Ascending aorta (tissue), 2 donors: ENCODE results near the gene PICALM. TPM values are rescaled to one million over a fixed set of nuclear protein-coding genes. Genes with fewer than 3 reads are reported as not detected.

Experiments used
- DNase-seq, 2 donors: peaks; one replicate each; pipeline ENCODE4 v3.0.0-alpha.2; 2019; ENCODE audit warnings: low spot score in 2 of 2
- H3K27ac ChIP-seq, 2 donors: fragments of 200-600 bp; sonication (generic); one replicate each; pipeline ENCODE4 v1.5.1; 2016 to 2017; ENCODE audit warnings: mild to moderate bottlenecking in 1 of 2
- H3K27me3 ChIP-seq: fragments of 200-600 bp; sonication (generic); one replicate; pipeline ENCODE4 v1.5.1; 2017
- H3K36me3 ChIP-seq, 2 donors: fragments of 200-600 bp; sonication (generic); one replicate each; pipeline ENCODE4 v1.5.1; 2016
- H3K4me1 ChIP-seq, 2 donors: fragments of 200-600 bp; sonication (generic); one replicate each; pipeline ENCODE4 v1.5.1; 2016 to 2017; ENCODE audit warnings: mild to moderate bottlenecking in 1 of 2
- H3K4me3 ChIP-seq, 2 donors: fragments of 200-600 bp; sonication (generic); one replicate each; pipeline ENCODE4 v1.5.1; 2016 to 2017; ENCODE audit warnings: mild to moderate bottlenecking in 1 of 2
- H3K9me3 ChIP-seq, 2 donors: fragments of 200-600 bp; sonication (generic); one replicate each; pipeline ENCODE4 v1.5.1; 2016
- intact Hi-C: fragments of 100-400 bp; cut with DNase I; formaldehyde crosslinking; loops from one replicate; pipeline ENCODE4 v1.15.1; 2023
- total RNA-seq: library from RNA; depleted of rRNA; stranded (reverse); fragments of >200 nt; gene quantifications from one replicate; pipeline ENCODE4 v1.1.0, GENCODE V29; 2016
- TF ChIP-seq, protein P1 (sequence below), 3 experiments: fragments of 200-600 bp in 2 of 3; fragments of 450-650 bp in 1 of 3; sonication (generic) in 2 of 3; IDR thresholded peaks; one replicate each; pipeline ENCODE4 v1.5.1; 2016 to 2019; ENCODE audit warnings: antibody characterized with exemption in 3 of 3, mild to moderate bottlenecking in 1 of 3, moderate library complexity in 1 of 3

The PICALM gene
- total RNA-seq, 1 donor from 2014 or later: 158 TPM

- no peaks in the 10 kb centered on the region for H3K27me3 ChIP-seq
- no peaks in the 10 kb centered on the region for H3K9me3 ChIP-seq
- H3K36me3 ChIP-seq: peaks cover 0 to 4% of the 10 kb centered on the region in 2 donors
- H3K27ac ChIP-seq: no peak overlapping the region
- no peak overlapping the region for H3K4me3 ChIP-seq
- peaks cover 0 to 37% of the 10 kb centered on the region in 2 donors for H3K4me1 ChIP-seq
- TF ChIP-seq, protein P1, sequence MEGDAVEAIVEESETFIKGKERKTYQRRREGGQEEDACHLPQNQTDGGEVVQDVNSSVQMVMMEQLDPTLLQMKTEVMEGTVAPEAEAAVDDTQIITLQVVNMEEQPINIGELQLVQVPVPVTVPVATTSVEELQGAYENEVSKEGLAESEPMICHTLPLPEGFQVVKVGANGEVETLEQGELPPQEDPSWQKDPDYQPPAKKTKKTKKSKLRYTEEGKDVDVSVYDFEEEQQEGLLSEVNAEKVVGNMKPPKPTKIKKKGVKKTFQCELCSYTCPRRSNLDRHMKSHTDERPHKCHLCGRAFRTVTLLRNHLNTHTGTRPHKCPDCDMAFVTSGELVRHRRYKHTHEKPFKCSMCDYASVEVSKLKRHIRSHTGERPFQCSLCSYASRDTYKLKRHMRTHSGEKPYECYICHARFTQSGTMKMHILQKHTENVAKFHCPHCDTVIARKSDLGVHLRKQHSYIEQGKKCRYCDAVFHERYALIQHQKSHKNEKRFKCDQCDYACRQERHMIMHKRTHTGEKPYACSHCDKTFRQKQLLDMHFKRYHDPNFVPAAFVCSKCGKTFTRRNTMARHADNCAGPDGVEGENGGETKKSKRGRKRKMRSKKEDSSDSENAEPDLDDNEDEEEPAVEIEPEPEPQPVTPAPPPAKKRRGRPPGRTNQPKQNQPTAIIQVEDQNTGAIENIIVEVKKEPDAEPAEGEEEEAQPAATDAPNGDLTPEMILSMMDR (IDR thresholded peaks at IDR 0.05): no peak
- intact Hi-C loops: no loop called here
- no peak for DNase-seq
These were observed 33.0 kb downstream of the PICALM start for GRCh38 chr11:86035920-86036319.

GRCh38 chr11:86035164-86035563 lies 33.7 kb downstream of the PICALM start:
- Histone ChIP-seq H3K27ac (no peak overlapping the region), H3K36me3 (peaks cover 0 to 9% of the 10 kb centered on the region in 2 donors), H3K4me1 (peaks cover 0 to 33% of the 10 kb centered on the region in 2 donors), H3K27me3 (no peaks in the 10 kb centered on the region), H3K4me3 (no peak overlapping the region), H3K9me3 (no peaks in the 10 kb centered on the region)
- intact Hi-C loops: no loop called here
- DNase-seq: no peak
- TF ChIP-seq, protein P1 (IDR thresholded peaks at IDR 0.05): no peak

- peaks cover 0 to 9% of the 10 kb centered on the region in 2 donors for H3K36me3 ChIP-seq
- H3K27ac ChIP-seq: no peak overlapping the region
- intact Hi-C loops: no loop called here
- H3K27me3 ChIP-seq: no peaks in the 10 kb centered on the region
- no peak overlapping the region for H3K4me3 ChIP-seq
- peaks cover 0 to 33% of the 10 kb centered on the region in 2 donors for H3K4me1 ChIP-seq
- DNase-seq: no peak
- TF ChIP-seq, protein P1 (IDR thresholded peaks at IDR 0.05): no peak
- no peaks in the 10 kb centered on the region for H3K9me3 ChIP-seq
These were observed 34.2 kb downstream of the PICALM start for GRCh38 chr11:86034710-86035109.

DNA sequence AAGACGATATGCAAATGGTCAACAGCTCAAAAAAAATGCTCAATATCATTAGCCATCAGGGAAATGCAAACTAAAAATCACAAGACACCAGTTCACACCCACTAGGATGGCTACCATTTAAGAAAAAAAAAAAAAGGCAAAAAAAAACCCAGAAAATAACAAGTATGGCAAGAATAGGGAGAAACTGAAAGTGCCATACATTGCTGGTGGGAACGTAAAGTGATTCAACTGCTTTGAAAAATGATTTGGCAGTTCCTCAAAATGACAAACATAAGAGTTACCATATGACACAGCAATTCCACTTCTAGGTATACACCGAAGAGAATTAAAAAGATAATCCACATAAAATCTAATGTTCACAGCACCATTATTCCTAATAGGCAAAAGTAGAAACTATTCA lies 47.5 kb downstream of the PICALM start:
- Histone ChIP-seq H3K27ac (no peak overlapping the region), H3K36me3 (peaks cover 53 to 65% of the 10 kb centered on the region in 2 donors), H3K4me1 (no peaks in the 10 kb centered on the region), H3K27me3 (no peaks in the 10 kb centered on the region), H3K9me3 (no peaks in the 10 kb centered on the region), H3K4me3 (no peak overlapping the region)
- TF ChIP-seq, protein P1 (IDR thresholded peaks at IDR 0.05): no peak
- DNase-seq: no peak
- intact Hi-C loops: no loop called here

GRCh38 chr11:86018249-86018648 lies 50.6 kb downstream of the PICALM start:
- intact Hi-C loops: no loop called here
- peaks cover 39 to 46% of the 10 kb centered on the region in 2 donors for H3K36me3 ChIP-seq

More at GRCh38 chr11:86018249-86018648, 50.6 kb downstream of the PICALM start:
- no peak overlapping the region for H3K27ac ChIP-seq
- H3K9me3 ChIP-seq: no peaks in the 10 kb centered on the region
- H3K4me1 ChIP-seq: no peaks in the 10 kb centered on the region
- TF ChIP-seq, protein P1 (IDR thresholded peaks at IDR 0.05): no peak
- no peaks in the 10 kb centered on the region for H3K27me3 ChIP-seq
- no peak for DNase-seq
- no peak overlapping the region for H3K4me3 ChIP-seq
